Endothelial cell (in vitro differentiated cells): ENCODE data around the gene SEPTIN11. TPM values are rescaled to one million over a fixed set of nuclear protein-coding genes. Genes with fewer than 3 reads are reported as not detected.
A peak's percentile ranks its signal among the peaks of the same experiment; 100 is the strongest.

Experiments
- DNase-seq: peaks from one replicate; pipeline ENCODE4 v3.0.0; 2021; ENCODE audit warnings: low spot score
- H3K27ac Mint-ChIP-seq: one replicate; pipeline ENCODE4 v1.8.0; 2021; ENCODE audit warnings: mixed read lengths, inconsistent platforms; ENCODE audit not compliant: unreplicated experiment
- H3K27me3 Mint-ChIP-seq: one replicate; pipeline ENCODE4 v1.8.0; 2021; ENCODE audit warnings: mild to moderate bottlenecking, moderate library complexity, mixed read lengths, inconsistent platforms; ENCODE audit not compliant: unreplicated experiment
- H3K36me3 Mint-ChIP-seq: one replicate; pipeline ENCODE4 v1.8.0; 2021; ENCODE audit warnings: mild to moderate bottlenecking, low read depth, mixed read lengths, inconsistent platforms; ENCODE audit not compliant: unreplicated experiment
- H3K4me1 Mint-ChIP-seq: one replicate; pipeline ENCODE4 v1.8.0; 2021; ENCODE audit warnings: mild to moderate bottlenecking, mixed read lengths, inconsistent platforms; ENCODE audit not compliant: unreplicated experiment
- H3K4me3 Mint-ChIP-seq: one replicate; pipeline ENCODE4 v1.8.0; 2021; ENCODE audit warnings: mild to moderate bottlenecking, mixed read lengths, inconsistent platforms; ENCODE audit not compliant: unreplicated experiment
- H3K9me3 Mint-ChIP-seq: one replicate; pipeline ENCODE4 v1.8.0; 2021; ENCODE audit warnings: mixed read lengths, inconsistent platforms; ENCODE audit not compliant: unreplicated experiment
- total RNA-seq: library from RNA; stranded (reverse); fragmentation: NEBNext Ultra II Directional; extraction: Animal tissue kit (Norgen Biotek cat#: 25700); gene quantifications from one replicate; pipeline ENCODE4 v1.2.1, GENCODE V29; 2021; ENCODE audit not compliant: unreplicated experiment
- TF ChIP-seq, protein P1 (sequence below): fragments of 200-600 bp; sonication (generic); IDR thresholded peaks from one replicate; pipeline ENCODE4 v1.5.0; 2021; ENCODE audit warnings: antibody characterized with exemption; ENCODE audit not compliant: unreplicated experiment

SEPTIN11 gene
- total RNA-seq, 1 donor from 2014 or later: 331 TPM

DNA sequence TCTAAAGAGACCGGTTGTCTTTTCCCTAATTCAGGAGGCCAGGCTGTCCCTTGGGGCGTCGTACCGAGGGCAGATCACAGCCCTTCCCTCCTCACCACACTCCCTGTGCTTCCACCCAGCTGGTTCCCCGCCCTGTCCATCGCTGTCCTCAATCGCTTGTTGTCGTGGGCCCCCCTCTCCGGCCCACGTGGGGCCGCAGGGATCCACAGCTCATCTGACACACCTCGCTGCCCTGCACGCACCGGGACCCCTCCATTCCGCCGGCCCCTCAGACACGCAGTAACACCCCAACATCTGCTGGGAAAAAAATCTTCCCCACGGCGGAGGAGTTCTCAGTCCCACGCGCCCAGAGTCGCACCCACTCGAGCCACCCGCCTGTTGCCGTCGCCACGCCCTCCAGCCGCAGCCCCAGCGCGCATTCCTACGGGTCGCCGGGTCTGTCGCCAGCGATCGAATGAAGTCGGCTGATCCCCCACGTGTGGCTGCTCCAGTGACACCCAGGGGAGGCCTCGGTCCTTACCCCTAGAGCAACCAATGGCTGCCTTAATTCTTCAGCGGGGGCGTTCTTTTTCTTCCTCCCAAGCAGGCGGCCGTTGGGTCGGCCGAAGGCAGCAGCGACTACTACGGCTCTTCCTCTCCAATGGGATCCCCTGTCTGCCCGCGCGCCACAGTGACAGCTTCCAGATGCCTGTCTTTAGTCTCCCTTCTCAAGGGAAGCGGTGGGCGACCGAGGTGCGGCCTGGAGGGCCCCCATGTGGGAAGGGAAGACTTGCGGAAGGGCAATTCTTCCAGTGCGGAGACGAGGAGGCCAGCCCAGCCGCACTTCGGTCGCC lies 893 bp upstream of the SEPTIN11 start:
- H3K4me1 Mint-ChIP-seq: peaks cover 33% of the 10 kb centered on the region
- H3K4me3 Mint-ChIP-seq: peak overlapping the region; percentile 94
- DNase-seq: peak; percentile 64
- H3K27me3 Mint-ChIP-seq: peaks cover 7% of the 10 kb centered on the region
- H3K27ac Mint-ChIP-seq: no peak overlapping the region
- no peaks in the 10 kb centered on the region for H3K9me3 Mint-ChIP-seq
- H3K36me3 Mint-ChIP-seq: peaks cover 12% of the 10 kb centered on the region
- TF ChIP-seq, protein P1, sequence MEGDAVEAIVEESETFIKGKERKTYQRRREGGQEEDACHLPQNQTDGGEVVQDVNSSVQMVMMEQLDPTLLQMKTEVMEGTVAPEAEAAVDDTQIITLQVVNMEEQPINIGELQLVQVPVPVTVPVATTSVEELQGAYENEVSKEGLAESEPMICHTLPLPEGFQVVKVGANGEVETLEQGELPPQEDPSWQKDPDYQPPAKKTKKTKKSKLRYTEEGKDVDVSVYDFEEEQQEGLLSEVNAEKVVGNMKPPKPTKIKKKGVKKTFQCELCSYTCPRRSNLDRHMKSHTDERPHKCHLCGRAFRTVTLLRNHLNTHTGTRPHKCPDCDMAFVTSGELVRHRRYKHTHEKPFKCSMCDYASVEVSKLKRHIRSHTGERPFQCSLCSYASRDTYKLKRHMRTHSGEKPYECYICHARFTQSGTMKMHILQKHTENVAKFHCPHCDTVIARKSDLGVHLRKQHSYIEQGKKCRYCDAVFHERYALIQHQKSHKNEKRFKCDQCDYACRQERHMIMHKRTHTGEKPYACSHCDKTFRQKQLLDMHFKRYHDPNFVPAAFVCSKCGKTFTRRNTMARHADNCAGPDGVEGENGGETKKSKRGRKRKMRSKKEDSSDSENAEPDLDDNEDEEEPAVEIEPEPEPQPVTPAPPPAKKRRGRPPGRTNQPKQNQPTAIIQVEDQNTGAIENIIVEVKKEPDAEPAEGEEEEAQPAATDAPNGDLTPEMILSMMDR: no peak

DNA sequence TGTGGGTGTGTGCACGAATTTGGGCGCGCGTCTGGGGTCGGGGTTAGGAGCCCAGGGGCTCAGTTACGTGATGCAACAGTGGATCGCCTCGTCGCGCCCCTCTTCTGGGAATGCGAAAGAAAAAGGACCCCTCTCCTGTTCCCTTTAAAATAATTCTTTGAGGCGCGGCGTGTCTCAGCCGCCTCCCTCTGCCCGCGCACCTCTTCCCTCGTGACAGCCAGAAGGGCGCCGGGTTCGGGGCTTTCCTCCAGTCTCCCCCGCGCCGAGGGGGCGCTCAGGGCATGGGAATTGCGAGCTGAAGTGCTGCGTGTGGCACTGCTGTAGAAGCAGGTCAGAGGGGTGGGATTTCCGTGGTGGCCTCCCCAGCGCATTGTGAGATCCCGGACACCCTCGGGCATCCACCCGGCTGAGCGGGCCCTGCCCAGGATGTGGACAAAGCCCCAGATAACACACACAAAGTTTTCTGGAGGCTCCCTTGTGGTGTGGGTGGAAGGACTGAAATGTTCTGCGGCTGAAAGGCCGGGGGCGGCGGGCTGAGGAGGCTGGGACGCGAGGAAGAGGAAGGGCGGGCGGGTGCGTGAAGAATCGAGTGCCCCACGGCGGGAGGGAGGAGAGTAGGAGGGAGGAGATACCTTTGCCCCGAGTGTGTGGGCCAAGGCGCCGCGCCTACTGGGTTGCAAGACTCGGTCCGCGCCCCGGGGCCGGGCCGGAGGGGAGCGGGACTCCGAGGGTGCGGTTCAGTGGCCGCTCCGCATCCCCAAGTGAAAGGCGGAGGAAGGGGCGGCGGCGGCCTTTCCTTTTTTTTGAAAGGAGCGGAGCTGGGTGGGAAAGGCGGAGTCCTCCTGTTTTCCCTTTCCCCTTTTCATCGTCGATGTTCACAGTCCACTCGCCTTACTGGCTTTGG lies 752 bp downstream of the SEPTIN11 start:
- Mint-ChIP-seq H3K27ac (peak overlapping the region; percentile 76), H3K4me3 (peak overlapping the region; percentile 94), H3K9me3 (no peaks in the 10 kb centered on the region), H3K36me3 (peaks cover 15% of the 10 kb centered on the region), H3K27me3 (peaks cover 8% of the 10 kb centered on the region), H3K4me1 (peaks cover 48% of the 10 kb centered on the region)
- peak; percentile 55 for DNase-seq
- TF ChIP-seq, protein P1: no peak

DNA sequence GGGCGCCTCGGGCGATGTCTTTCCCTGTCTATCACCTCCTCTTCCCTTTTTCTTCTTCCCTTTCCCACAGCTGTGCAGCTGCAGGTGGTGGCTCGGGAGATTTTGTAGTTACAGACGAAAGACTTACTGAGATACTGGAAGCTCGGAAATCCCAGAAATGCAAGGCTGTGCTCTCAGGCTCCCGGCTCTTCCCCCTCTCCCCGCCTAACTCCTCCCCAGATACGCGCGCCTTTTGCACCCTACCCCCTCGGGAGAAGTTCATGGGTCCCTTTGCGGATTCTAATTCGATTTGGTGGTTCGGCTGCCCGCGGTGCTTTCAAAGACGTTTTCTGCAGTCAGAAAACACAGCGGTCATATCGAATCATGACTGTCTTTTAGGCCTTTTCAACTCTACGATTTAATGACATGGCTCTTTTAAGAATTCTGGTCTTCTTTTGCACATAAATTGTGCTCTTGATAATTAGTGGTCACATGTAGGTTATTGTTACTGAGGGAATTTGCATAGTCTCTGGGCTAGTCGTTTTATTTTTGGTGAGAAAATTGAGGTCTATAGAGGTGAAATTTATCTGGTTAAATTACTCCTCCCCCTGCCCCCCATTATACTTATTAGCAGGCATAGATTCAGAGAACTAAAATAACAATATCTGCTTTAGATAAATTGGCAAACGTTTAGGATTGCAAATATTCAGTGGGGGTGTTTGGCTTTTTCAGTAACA lies 1.6 kb downstream of the SEPTIN11 start:
- Mint-ChIP-seq H3K27ac (peak overlapping the region; percentile 76), H3K4me1 (peaks cover 55% of the 10 kb centered on the region), H3K27me3 (peaks cover 8% of the 10 kb centered on the region), H3K4me3 (peak overlapping the region; percentile 94), H3K9me3 (no peaks in the 10 kb centered on the region), H3K36me3 (peaks cover 18% of the 10 kb centered on the region)
- TF ChIP-seq, protein P1: no peak
- DNase-seq: peak; percentile 12

DNA sequence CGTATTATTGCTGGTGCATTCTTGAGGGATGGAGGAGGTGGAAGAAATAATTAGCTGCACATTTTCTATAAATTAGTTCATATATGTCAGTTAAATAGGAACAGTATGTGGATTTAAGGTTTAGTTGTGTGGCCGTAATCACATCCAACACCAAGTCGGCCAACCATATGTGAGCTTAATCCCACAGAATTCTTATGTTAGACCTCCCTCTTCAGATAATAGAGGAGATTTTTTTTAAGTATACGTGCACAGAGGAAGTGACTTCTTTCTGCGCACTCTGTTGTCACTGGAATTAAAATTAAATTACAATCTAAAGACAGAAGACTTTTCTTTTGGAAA lies 2.1 kb downstream of the SEPTIN11 start:
- no peak for DNase-seq
- peak overlapping the region; percentile 94 for H3K4me3 Mint-ChIP-seq
- TF ChIP-seq, protein P1: no peak
- H3K27me3 Mint-ChIP-seq: peaks cover 8% of the 10 kb centered on the region
- no peaks in the 10 kb centered on the region for H3K9me3 Mint-ChIP-seq
- peaks cover 18% of the 10 kb centered on the region for H3K36me3 Mint-ChIP-seq
- peaks cover 56% of the 10 kb centered on the region for H3K4me1 Mint-ChIP-seq
- H3K27ac Mint-ChIP-seq: no peak overlapping the region
